Ascending aorta (tissue), 2 donors: ENCODE results near the gene CREM. TPM values are rescaled to one million over a fixed set of nuclear protein-coding genes. Genes with fewer than 3 reads are reported as not detected.

Source experiments
- DNase-seq, 2 donors: peaks; one replicate each; pipeline ENCODE4 v3.0.0-alpha.2; 2019; ENCODE audit warnings: low spot score in 2 of 2
- H3K27ac ChIP-seq, 2 donors: fragments of 200-600 bp; sonication (generic); one replicate each; pipeline ENCODE4 v1.5.1; 2016 to 2017; ENCODE audit warnings: mild to moderate bottlenecking in 1 of 2
- H3K27me3 ChIP-seq: fragments of 200-600 bp; sonication (generic); one replicate; pipeline ENCODE4 v1.5.1; 2017
- H3K36me3 ChIP-seq, 2 donors: fragments of 200-600 bp; sonication (generic); one replicate each; pipeline ENCODE4 v1.5.1; 2016
- H3K4me1 ChIP-seq, 2 donors: fragments of 200-600 bp; sonication (generic); one replicate each; pipeline ENCODE4 v1.5.1; 2016 to 2017; ENCODE audit warnings: mild to moderate bottlenecking in 1 of 2
- H3K4me3 ChIP-seq, 2 donors: fragments of 200-600 bp; sonication (generic); one replicate each; pipeline ENCODE4 v1.5.1; 2016 to 2017; ENCODE audit warnings: mild to moderate bottlenecking in 1 of 2
- H3K9me3 ChIP-seq, 2 donors: fragments of 200-600 bp; sonication (generic); one replicate each; pipeline ENCODE4 v1.5.1; 2016
- CTCF ChIP-seq, 3 experiments: fragments of 200-600 bp in 2 of 3; fragments of 450-650 bp in 1 of 3; sonication (generic) in 2 of 3; IDR thresholded peaks; one replicate each; pipeline ENCODE4 v1.5.1; 2016 to 2019; ENCODE audit warnings: antibody characterized with exemption in 3 of 3, mild to moderate bottlenecking in 1 of 3, moderate library complexity in 1 of 3
- intact Hi-C: fragments of 100-400 bp; cut with DNase I; formaldehyde crosslinking; loops from one replicate; pipeline ENCODE4 v1.15.1; 2023
- total RNA-seq: library from RNA; depleted of rRNA; stranded (reverse); fragments of >200 nt; gene quantifications from one replicate; pipeline ENCODE4 v1.1.0, GENCODE V29; 2016

Gene CREM
- total RNA-seq, 1 donor from 2014 or later, result 14.9 TPM

- intact Hi-C loops, result no loop called here
- no peak for DNase-seq
- Histone ChIP-seq H3K4me3 (no peak overlapping the region), H3K36me3 (no peaks in the 10 kb centered on the region), H3K4me1 (no peaks in the 10 kb centered on the region), H3K27me3 (no peaks in the 10 kb centered on the region), H3K9me3 (no peaks in the 10 kb centered on the region), H3K27ac (peak overlapping the region; percentile 96)
- TF ChIP-seq CTCF (IDR thresholded peaks at IDR 0.05), result no peak
Measured at GRCh38 chr10:35194471-35194870, 67.8 kb downstream of the CREM start.

GRCh38 chr10:35194906-35195305, 68.3 kb downstream of the CREM start:
- Histone ChIP-seq H3K4me3 (peak overlapping the region; percentile 53 to 68), H3K9me3 (no peaks in the 10 kb centered on the region), H3K27me3 (no peaks in the 10 kb centered on the region), H3K36me3 (no peaks in the 10 kb centered on the region), H3K27ac (peak overlapping the region; percentile 96), H3K4me1 (no peaks in the 10 kb centered on the region)
- intact Hi-C loops, result loop anchor here (1.0 kb wide), 1 partner anchor 69 kb away; the partner anchor contains the start of gene CREM
- TF ChIP-seq CTCF (IDR thresholded peaks at IDR 0.05), result no peak
- no peak for DNase-seq

- DNase-seq, result peak; percentile 53 to 91
- intact Hi-C loops, result loop anchor here (1.0 kb wide), 1 partner anchor 69 kb away; the partner anchor contains the start of gene CREM
- peak overlapping the region; percentile 96 for H3K27ac ChIP-seq
- H3K27me3 ChIP-seq, result no peaks in the 10 kb centered on the region
- H3K36me3 ChIP-seq, result no peaks in the 10 kb centered on the region
- no peaks in the 10 kb centered on the region for H3K9me3 ChIP-seq
- TF ChIP-seq CTCF (IDR thresholded peaks at IDR 0.05), result peak; percentile 87 to 93 (median 90)
- peak overlapping the region; percentile 53 to 68 for H3K4me3 ChIP-seq
- H3K4me1 ChIP-seq, result no peaks in the 10 kb centered on the region
Measured at GRCh38 chr10:35195361-35196306, 69.0 kb downstream of the CREM start.

- TF ChIP-seq CTCF (IDR thresholded peaks at IDR 0.05), result no peak
- DNase-seq, result no peak
- Histone ChIP-seq H3K4me1 (no peaks in the 10 kb centered on the region), H3K27me3 (no peaks in the 10 kb centered on the region), H3K9me3 (no peaks in the 10 kb centered on the region), H3K36me3 (no peaks in the 10 kb centered on the region), H3K4me3 (no peak overlapping the region), H3K27ac (no peak overlapping the region)
- intact Hi-C loops, result no loop called here
Measured at GRCh38 chr10:35200487-35200886, 73.8 kb downstream of the CREM start.

DNA sequence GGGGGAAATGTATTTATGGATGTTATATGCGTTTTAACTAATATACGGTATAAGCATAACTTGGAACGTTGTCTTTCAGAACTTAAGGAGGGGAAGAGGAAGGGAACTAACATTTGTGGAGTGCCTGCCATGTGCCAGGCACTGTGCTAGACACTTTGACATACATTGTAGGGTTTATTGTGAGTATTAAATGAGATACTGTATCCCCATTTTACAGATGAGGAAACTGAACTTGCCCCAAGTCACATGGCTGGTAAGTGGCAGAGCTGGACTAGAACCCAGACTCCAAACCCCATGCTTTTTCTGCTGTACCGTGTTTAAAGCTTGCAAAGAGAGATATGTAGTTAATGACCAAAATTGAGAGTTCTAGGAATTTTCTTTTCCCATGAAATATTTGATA, 74.6 kb downstream of the CREM start:
- intact Hi-C loops, result no loop called here
- no peak overlapping the region for H3K4me3 ChIP-seq
- H3K4me1 ChIP-seq, result no peaks in the 10 kb centered on the region
- H3K9me3 ChIP-seq, result no peaks in the 10 kb centered on the region
- TF ChIP-seq CTCF (IDR thresholded peaks at IDR 0.05), result no peak
- H3K36me3 ChIP-seq, result no peaks in the 10 kb centered on the region
- no peak overlapping the region for H3K27ac ChIP-seq
- no peaks in the 10 kb centered on the region for H3K27me3 ChIP-seq
- DNase-seq, result no peak
